Body of pancreas (tissue), 4 donors: ENCODE measurements around the gene KLHL25. TPM values are rescaled to one million over a fixed set of nuclear protein-coding genes. Genes with fewer than 3 reads are reported as not detected.

Experiments used
- ATAC-seq: fragments of 150-250 bp; one replicate; pipeline ENCODE4 v1.9.1; 2016
- DNase-seq, 4 donors: peaks; one replicate each; pipeline ENCODE4 v3.0.0-alpha.2; 2019
- H3K27ac ChIP-seq, 4 donors: fragments of 200-600 bp; sonication (generic); 1 replicate in 3 of 4; 2 replicates in 1 of 4; pipeline versions ENCODE4 v1.5.1 to v1.6.1; 2016 to 2019; ENCODE audit warnings: mild to moderate bottlenecking in 1 of 4, mixed read lengths in 1 of 4, moderate library complexity in 1 of 4
- H3K27me3 ChIP-seq, 2 donors: fragments of 200-600 bp; sonication (generic); one replicate each; pipeline ENCODE4 v1.6.0; 2016; ENCODE audit warnings: mild to moderate bottlenecking in 1 of 2
- H3K36me3 ChIP-seq, 2 donors: fragments of 200-600 bp; sonication (generic); replicated peaks in 1 of 2; 2 replicates each; pipeline ENCODE4 v1.5.1; 2016; ENCODE audit warnings: low read depth in 2 of 2; ENCODE audit not compliant: insufficient read depth in 1 of 2
- H3K4me1 ChIP-seq: fragments of 200-600 bp; sonication (generic); one replicate; pipeline ENCODE4 v1.6.0; 2016
- H3K4me3 ChIP-seq, 2 donors: fragments of 200-600 bp; sonication (generic); 1 replicate in 1 of 2; 2 replicates in 1 of 2; pipeline ENCODE4 v1.5.1; 2016 to 2019
- H3K9me3 ChIP-seq, 3 donors: fragments of 200-600 bp; sonication (generic); 1 replicate in 2 of 3; 2 replicates in 1 of 3; pipeline ENCODE4 v1.5.1; 2016
- POLR2A ChIP-seq, 3 donors: fragments of 450-650 bp; IDR thresholded peaks; one replicate each; pipeline ENCODE4 v1.6.1; 2016; ENCODE audit warnings: antibody characterized with exemption in 3 of 3, mild to moderate bottlenecking in 2 of 3
- WGBS, 2 donors: methylation state at CpG; one replicate each; pipeline ENCODE4 v1.1.5; 2017; 5-methylcytosine and 5-hydroxymethylcytosine counted together
- intact Hi-C: fragments of 100-400 bp; cut with DNase I; formaldehyde crosslinking; loops from one replicate; pipeline ENCODE4 v1.15.1; 2023
- total RNA-seq, 2 donors: library from RNA; depleted of rRNA; stranded (reverse); fragments of >200 nt; gene quantifications; one replicate each; pipeline ENCODE4 v1.1.0, GENCODE V29; 2016
- TF ChIP-seq, protein P1 (sequence below), 7 experiments: fragments of 450-650 bp in 4 of 7; fragments of 200-600 bp in 3 of 7; sonication (generic) in 3 of 7; IDR thresholded peaks; one replicate each; pipeline ENCODE4 v1.5.1; 2016 to 2019; ENCODE audit warnings: antibody characterized with exemption in 7 of 7

KLHL25 gene
- total RNA-seq, 2 donors from 2014 or later: 1.3 to 7.6 TPM

DNA sequence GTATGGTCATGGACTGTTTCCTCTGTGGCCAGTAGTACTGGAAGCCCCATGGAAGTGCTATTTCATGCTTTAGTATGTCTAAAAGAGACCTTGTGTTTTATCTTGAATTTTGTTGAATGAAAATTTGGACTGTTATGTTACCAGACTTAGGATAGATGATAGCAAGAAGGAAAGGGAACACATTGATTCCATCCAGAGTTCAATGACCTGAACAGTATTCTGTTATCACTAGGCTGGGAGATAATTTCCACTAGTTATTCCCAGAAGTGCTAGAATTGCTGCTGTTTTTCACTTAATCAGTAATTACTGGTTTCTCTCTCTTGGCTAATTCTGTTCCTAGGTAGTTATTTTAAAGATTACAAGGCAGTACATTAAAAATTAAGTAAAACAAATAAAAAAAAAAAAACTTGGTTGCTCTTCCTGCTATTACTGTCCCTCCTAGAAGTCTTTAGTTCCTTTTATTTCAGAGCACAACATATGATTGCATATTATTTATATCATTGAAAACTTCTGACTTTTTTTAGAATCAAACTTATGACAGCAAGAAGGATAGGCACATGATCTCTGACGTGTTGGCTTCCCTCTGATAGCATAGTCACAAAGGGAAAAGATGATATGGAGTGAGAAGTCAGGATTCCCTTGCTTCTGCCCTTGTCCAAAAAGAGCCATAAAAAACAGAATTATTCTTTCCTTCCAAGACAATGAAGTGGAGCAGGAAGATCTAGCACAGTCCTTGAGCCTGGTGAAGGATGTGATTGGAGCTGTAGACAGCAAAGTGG, 72.2 kb downstream of the KLHL25 start:
- Histone ChIP-seq H3K27me3 (no peaks in the 10 kb centered on the region), H3K4me3 (no peak overlapping the region), H3K36me3 (peaks cover 10 to 58% of the 10 kb centered on the region in 2 donors), H3K27ac (no peak overlapping the region), H3K4me1 (peaks cover 21% of the 10 kb centered on the region), H3K9me3 (no peaks in the 10 kb centered on the region)
- TF ChIP-seq, protein P1, sequence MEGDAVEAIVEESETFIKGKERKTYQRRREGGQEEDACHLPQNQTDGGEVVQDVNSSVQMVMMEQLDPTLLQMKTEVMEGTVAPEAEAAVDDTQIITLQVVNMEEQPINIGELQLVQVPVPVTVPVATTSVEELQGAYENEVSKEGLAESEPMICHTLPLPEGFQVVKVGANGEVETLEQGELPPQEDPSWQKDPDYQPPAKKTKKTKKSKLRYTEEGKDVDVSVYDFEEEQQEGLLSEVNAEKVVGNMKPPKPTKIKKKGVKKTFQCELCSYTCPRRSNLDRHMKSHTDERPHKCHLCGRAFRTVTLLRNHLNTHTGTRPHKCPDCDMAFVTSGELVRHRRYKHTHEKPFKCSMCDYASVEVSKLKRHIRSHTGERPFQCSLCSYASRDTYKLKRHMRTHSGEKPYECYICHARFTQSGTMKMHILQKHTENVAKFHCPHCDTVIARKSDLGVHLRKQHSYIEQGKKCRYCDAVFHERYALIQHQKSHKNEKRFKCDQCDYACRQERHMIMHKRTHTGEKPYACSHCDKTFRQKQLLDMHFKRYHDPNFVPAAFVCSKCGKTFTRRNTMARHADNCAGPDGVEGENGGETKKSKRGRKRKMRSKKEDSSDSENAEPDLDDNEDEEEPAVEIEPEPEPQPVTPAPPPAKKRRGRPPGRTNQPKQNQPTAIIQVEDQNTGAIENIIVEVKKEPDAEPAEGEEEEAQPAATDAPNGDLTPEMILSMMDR (IDR thresholded peaks at IDR 0.05): no peak
- no peak for TF ChIP-seq POLR2A (IDR thresholded peaks at IDR 0.05)
- DNase-seq: no peak
- ATAC-seq: no peak
- intact Hi-C loops: no loop called here
- WGBS, 2 donors: 41 to 56% methylated on average over 1 of the region's 1 CpG

- DNase-seq: no peak
- no peaks in the 10 kb centered on the region for H3K27me3 ChIP-seq
- 96 to 98% methylated on average over 4 of the region's 4 CpGs for WGBS, 2 donors
- H3K9me3 ChIP-seq: no peaks in the 10 kb centered on the region
- no peak for TF ChIP-seq POLR2A (IDR thresholded peaks at IDR 0.05)
- TF ChIP-seq, protein P1 (IDR thresholded peaks at IDR 0.05): no peak
- H3K36me3 ChIP-seq: peaks cover 7 to 45% of the 10 kb centered on the region in 2 donors
- no peak overlapping the region for H3K4me3 ChIP-seq
- H3K4me1 ChIP-seq: peaks cover 25% of the 10 kb centered on the region
- ATAC-seq: no peak
- intact Hi-C loops: no loop called here
- H3K27ac ChIP-seq: no peak overlapping the region
These were observed 75.7 kb downstream of the KLHL25 start for GRCh38 chr15:85718981-85719380.

GRCh38 chr15:85718271-85718971, 76.3 kb downstream of the KLHL25 start:
- peaks cover 7 to 44% of the 10 kb centered on the region in 2 donors for H3K36me3 ChIP-seq
- H3K9me3 ChIP-seq: no peaks in the 10 kb centered on the region
- no peak for DNase-seq
- no peak overlapping the region for H3K4me3 ChIP-seq
- intact Hi-C loops: no loop called here
- no peak for TF ChIP-seq POLR2A (IDR thresholded peaks at IDR 0.05)
- TF ChIP-seq, protein P1 (IDR thresholded peaks at IDR 0.05): no peak
- ATAC-seq: no peak
- no peak overlapping the region for H3K27ac ChIP-seq
- peaks cover 23% of the 10 kb centered on the region for H3K4me1 ChIP-seq
- 82% methylated on average over 12 of the region's 12 CpGs for WGBS, 2 donors
- H3K27me3 ChIP-seq: no peaks in the 10 kb centered on the region

- H3K9me3 ChIP-seq: no peaks in the 10 kb centered on the region
- no peaks in the 10 kb centered on the region for H3K27me3 ChIP-seq
- ATAC-seq (no peak), DNase-seq (no peak)
- intact Hi-C loops: no loop called here
- peak overlapping the region in 1 of 4 donors; percentile 8 for H3K27ac ChIP-seq
- 91 to 96% methylated on average over 2 of the region's 2 CpGs for WGBS, 2 donors
- peaks cover 0 to 33% of the 10 kb centered on the region in 2 donors for H3K36me3 ChIP-seq
- H3K4me3 ChIP-seq: no peak overlapping the region
- peaks cover 22% of the 10 kb centered on the region for H3K4me1 ChIP-seq
- no peak for TF ChIP-seq POLR2A (IDR thresholded peaks at IDR 0.05)
- TF ChIP-seq, protein P1 (IDR thresholded peaks at IDR 0.05): no peak
These were observed 77.5 kb downstream of the KLHL25 start for GRCh38 chr15:85717212-85717611.
